ENCODE data around the gene FIGNL2.
"Not testable (repeated sequence)": the region's sequence is repeated elsewhere in the genome, so short reads cannot be mapped to it uniquely, and the experiment has no call there.

DNA sequence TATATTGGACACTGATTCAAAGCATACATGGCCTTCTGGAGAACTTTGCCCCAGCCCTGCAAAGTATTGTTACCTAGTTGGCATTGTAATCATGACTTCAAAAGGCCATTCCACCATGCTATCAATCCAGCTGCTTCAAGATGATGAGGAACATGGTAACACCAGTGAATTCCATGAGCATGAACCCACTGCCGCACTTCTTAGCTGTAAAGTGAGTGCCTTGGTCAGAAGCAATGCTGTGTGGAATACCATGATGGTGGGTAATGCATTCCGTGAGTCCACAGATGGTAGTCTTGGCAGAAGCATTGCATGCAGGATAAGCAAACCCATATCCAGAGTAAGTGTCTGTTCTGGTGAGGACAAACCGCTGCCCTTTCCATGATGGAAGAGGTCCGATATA, 50.5 kb downstream of the FIGNL2 start:
- TF ChIP-seq, protein P1, sequence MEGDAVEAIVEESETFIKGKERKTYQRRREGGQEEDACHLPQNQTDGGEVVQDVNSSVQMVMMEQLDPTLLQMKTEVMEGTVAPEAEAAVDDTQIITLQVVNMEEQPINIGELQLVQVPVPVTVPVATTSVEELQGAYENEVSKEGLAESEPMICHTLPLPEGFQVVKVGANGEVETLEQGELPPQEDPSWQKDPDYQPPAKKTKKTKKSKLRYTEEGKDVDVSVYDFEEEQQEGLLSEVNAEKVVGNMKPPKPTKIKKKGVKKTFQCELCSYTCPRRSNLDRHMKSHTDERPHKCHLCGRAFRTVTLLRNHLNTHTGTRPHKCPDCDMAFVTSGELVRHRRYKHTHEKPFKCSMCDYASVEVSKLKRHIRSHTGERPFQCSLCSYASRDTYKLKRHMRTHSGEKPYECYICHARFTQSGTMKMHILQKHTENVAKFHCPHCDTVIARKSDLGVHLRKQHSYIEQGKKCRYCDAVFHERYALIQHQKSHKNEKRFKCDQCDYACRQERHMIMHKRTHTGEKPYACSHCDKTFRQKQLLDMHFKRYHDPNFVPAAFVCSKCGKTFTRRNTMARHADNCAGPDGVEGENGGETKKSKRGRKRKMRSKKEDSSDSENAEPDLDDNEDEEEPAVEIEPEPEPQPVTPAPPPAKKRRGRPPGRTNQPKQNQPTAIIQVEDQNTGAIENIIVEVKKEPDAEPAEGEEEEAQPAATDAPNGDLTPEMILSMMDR (IDR thresholded peaks at IDR 0.05), result not testable (repeated sequence)
- TF ChIP-seq POLR2A (IDR thresholded peaks at IDR 0.05), result not testable (repeated sequence)

Measured in lower leg skin (tissue), 3 donors.